ENCODE data around the gene USF2.
"Not testable (repeated sequence)": the region's sequence is repeated elsewhere in the genome, so short reads cannot be mapped to it uniquely, and the experiment has no call there.

USF2 gene

DNA sequence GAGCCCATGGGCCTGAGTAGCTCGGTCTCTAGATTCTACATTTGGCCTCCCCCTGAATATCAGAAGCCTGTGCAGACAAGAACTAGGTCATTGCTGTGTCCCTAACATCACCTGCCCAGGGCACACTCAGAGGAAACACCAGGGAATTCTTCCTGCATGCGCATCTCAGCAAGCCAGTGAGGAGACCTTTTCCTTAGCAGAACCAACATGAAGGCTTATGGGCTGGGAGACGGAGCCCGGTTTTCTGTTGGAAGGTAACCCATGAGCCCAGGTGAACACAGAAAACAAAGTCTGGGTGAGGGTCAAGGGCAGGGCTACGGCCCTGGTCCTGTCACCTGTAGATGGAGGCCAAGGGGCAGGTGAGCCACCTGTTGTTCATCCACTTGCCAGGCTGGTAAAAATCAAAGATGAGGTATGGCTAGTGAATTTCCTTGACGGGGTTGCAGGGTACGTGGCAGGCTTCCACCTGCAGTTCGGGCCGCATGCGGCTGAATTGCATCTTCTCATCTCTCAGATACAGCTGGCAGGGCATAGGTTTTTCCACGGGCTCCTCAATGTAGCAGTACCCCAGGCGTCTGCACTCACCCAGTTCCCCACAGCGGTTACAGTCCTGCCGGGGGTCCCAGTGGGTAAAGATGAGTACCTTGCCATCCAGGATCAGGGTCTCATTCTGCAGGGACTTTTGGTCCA, 36.7 kb upstream of the USF2 start:
- TF ChIP-seq, protein P1, sequence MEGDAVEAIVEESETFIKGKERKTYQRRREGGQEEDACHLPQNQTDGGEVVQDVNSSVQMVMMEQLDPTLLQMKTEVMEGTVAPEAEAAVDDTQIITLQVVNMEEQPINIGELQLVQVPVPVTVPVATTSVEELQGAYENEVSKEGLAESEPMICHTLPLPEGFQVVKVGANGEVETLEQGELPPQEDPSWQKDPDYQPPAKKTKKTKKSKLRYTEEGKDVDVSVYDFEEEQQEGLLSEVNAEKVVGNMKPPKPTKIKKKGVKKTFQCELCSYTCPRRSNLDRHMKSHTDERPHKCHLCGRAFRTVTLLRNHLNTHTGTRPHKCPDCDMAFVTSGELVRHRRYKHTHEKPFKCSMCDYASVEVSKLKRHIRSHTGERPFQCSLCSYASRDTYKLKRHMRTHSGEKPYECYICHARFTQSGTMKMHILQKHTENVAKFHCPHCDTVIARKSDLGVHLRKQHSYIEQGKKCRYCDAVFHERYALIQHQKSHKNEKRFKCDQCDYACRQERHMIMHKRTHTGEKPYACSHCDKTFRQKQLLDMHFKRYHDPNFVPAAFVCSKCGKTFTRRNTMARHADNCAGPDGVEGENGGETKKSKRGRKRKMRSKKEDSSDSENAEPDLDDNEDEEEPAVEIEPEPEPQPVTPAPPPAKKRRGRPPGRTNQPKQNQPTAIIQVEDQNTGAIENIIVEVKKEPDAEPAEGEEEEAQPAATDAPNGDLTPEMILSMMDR (IDR thresholded peaks at IDR 0.05; ENCODE audit: extremely low read depth, missing control alignments), result no peak
- DNase-seq (ENCODE audit: low spot score), result no peak

DNA sequence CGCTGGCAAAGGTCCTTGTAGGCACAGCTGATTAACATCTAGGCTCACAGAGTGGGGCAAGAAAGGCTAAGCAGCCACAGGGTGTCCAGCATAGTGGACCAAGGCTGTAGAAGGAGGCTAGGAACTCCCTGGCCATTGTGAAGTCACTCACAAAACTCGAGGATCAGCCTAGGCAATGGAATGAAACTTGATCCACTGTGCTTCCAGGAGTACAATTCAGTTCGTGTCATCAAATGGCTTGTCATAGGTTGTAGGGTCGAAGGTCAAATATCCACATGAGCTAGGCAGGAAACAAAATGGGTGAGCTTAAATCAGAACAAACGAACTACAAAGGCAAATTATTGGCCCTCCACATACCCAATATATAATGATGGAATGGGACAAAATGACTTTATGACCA, 35.9 kb upstream of the USF2 start:
- no peak for DNase-seq (ENCODE audit: low spot score)
- TF ChIP-seq, protein P1 (IDR thresholded peaks at IDR 0.05; ENCODE audit: extremely low read depth, missing control alignments), result no peak

DNA sequence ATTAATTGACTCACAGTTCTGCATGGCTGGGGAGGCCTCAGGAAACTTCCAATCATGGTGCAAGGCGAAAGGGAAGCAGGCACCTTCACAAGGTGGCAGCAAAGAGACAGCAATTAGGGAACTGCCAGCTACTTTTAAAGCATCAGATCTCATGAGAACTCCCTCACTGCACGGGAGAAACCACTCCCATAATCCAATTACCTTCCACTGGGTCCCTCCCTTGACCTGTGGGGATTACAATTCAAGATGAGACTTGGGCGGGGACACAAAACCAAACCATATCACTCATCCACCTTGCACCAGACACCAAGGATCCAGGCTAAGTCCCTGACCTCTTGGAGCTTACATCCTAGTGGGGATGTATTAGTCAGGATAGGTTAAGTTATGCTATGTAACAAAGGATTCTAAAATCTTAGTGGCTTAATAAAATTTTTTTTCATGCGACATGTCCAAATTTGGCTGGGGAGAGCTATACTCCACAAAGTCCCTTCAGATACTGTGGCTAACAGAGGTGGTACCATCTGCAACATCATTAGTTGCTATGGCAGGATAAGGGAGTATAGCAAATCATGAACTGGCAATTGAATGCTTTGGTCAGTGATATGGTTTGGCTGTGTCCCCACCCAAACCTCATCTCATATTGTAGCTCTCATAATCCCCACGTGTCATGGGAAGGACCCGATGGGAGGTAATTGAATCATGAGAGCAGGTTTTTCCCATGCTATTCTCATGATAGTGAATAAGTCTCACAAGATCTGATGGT, 31.9 kb upstream of the USF2 start:
- no peak for DNase-seq (ENCODE audit: low spot score)
- TF ChIP-seq, protein P1 (IDR thresholded peaks at IDR 0.05; ENCODE audit: extremely low read depth, missing control alignments), result no peak

DNA sequence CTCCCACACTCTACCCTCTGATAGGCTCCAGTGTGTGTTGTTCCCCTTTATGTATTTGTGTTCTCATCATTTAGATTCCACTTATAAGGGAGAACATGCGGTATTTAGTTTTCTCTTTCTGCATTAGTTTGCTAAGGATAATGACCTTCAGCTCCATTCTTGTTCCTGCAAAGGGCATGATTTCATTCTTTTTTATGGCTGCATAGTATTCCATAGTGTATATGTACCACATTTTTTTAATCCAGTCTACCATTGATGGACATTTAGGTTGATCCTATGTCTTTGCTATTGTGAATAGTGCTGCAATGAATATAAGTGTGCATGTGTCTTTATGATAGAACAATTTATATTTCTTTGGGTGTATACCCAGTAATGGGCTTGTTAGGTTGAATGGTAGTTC, 29.2 kb upstream of the USF2 start:
- DNase-seq (ENCODE audit: low spot score), result not testable (repeated sequence)

DNA sequence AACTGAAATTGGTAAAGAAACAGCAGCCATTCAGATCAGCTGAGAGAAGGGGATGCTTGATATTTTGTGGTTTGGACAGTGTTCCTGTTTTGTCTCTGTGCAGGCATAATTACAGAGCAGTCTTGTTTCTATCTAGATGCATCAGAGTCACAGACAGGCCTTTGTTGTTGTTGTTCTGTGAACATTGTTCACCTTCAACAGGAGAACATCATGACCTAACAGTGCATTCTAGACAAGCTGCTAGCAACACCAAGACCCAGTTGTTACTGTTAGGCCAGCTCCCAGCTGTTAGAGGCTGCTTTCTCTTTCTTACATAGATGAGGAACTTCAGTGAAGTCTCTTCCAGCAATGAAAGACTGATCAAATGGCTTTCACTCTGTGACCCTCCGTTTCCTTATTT, 28.4 kb upstream of the USF2 start:
- TF ChIP-seq, protein P1 (IDR thresholded peaks at IDR 0.05; ENCODE audit: extremely low read depth, missing control alignments), result no peak
- DNase-seq (ENCODE audit: low spot score), result no peak

DNA sequence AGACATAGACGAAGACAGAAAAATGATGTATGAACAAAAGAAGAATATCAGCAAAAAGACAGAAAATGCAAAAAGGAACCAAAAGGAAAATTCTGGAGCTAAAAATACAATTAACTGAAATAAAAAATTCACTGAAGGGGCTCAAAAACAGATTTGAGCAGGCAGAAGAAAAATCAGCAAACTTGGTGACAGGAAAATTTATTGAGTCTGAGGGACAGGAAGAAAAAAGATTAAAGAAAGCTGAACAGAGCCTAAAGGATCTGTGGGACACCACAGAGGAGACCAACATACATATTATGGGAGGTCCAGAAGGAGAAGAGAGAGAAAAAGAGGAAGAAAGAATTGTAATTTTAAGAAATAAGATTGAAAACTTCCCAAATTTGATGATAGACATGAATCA, 27.3 kb upstream of the USF2 start:
- TF ChIP-seq, protein P1 (IDR thresholded peaks at IDR 0.05; ENCODE audit: extremely low read depth, missing control alignments), result no peak

DNA sequence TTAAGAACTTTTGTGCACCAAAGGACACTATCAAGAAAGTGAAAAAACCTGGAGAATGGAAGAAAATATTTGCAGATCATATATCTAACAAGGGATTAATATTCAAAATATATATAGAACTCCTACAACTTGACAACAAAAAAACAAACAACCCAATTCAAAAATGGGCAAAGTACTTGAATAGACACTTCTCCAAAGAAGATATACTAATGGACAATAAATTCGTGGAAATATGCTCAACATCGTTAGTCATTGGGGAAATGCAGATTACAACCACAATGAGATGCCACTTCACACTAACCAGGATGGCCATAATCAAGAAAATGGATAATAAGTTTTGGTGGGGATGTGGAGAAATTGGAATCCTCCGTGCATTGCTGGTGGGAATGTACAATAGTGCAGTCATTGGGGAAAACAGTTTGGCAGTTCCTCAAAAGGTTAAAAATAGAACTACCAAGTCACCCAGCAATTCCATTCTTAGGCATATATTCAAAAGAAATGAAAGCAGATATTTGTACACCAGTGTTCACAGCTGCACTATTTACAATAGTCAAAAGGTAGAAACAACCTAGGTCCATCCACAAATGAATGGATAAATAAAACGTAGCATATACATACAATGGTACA, 22.2 kb upstream of the USF2 start:
- no peak for DNase-seq (ENCODE audit: low spot score)
- TF ChIP-seq, protein P1 (IDR thresholded peaks at IDR 0.05; ENCODE audit: extremely low read depth, missing control alignments), result no peak

More for the DNA sequence above, 27.3 kb upstream of the USF2 start:
- DNase-seq (ENCODE audit: low spot score), result no peak

Data from GM20000 (cell line).